Measurements from ENCODE around the gene L3MBTL2.
"Not testable (repeated sequence)": the region's sequence is repeated elsewhere in the genome, so short reads cannot be mapped to it uniquely, and the experiment has no call there.

The L3MBTL2 gene

DNA sequence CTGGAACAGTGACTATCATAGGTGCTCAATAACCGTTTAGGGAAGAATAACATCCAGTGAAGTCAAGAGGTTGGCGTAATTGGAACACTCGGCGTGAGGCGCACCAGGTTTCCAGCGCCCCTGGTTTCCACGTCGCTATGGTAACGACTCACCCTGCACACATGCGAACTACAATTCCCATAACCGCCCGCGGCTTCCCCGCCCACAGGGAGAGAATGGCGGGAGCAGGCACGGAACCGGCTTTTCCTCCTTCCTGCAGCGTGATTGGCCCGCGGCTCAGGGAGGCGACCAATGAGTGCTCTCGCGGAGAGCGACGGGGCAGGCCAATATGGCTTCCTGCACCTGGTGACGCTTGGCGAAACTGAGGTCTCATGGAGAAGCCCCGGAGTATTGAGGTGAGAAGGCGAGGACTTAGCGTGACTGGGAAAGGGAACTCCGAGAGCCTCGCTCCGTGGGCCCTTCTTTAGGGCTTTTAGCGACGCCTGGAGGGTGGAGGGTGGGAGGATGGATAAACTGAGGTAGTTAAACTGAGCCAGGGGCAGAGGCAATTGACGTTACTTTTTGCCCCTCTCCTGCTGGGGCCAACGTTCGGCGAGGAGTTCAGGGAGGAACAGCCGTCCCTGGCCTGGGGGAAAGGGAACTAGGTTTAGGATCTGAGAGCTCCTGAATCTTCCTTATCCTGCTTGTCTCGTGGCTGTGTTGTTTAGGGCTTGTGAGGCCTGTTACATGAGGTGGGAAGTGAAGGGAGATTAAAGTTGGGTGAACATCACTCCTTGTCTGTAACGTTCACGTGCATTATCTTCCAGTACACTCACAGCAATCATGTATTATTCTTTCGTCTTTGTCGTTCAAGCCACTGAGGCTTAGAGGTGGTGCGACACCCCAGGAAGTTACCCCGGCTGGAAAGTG, at the start of gene L3MBTL2:
Gene L3MBTL2 (plus strand): TSS at position 321 of the 909 bp plus-strand sequence. CDS start 51 bp downstream, at position 372.
- peak; percentile 96 for DNase-seq

DNA sequence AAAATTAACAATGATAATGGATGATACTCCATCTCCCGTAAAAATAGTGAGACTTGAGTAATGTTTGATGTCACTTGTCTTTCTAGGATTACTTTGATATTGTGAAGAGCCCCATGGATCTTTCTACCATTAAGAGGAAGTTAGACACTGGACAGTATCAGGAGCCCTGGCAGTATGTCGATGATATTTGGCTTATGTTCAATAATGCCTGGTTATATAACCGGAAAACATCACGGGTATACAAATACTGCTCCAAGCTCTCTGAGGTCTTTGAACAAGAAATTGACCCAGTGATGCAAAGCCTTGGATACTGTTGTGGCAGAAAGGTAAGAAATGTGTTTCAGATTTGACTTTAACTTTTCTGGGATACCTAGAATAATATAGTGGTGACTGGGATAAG, 48.0 kb upstream of the L3MBTL2 start:
- no peak for DNase-seq

DNA sequence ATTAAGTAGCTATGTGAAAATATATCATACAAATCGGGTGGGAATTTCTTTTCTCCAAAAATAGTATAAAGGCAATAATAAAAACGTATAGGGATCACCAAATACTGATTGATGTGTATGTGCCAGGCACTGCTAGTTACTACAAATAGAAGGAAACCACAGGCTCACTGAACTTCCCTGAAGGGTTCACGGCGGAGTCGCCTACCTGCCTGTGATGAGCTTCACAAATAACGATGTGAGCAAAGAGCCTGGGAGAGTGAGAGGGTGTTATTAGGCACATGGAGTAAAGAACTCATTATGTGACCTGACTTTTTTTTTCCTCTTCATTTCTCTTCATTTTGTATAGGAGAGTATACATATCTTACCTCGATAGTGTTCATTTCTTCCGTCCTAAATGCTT, 36.0 kb upstream of the L3MBTL2 start:
- no peak for DNase-seq

DNA sequence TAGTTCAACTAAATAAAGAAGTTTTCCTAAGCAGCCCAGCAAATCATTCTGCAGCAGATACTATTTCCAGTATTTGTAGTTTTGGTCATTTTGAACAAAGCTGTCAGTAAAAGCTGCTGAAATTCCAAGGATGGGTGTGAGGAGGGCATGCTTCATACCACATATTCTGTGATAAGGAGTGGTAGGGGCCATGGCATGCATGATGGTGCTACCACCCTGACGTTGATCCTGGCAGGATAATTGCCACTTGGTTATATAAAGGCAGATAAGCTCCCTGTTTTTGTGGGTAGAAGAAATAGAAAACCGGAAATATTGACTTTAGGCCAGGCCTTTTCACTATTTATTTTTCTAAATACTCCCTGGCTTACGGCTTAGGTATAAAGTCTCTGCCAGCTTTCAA, 33.1 kb upstream of the L3MBTL2 start:
- DNase-seq, result no peak

DNA sequence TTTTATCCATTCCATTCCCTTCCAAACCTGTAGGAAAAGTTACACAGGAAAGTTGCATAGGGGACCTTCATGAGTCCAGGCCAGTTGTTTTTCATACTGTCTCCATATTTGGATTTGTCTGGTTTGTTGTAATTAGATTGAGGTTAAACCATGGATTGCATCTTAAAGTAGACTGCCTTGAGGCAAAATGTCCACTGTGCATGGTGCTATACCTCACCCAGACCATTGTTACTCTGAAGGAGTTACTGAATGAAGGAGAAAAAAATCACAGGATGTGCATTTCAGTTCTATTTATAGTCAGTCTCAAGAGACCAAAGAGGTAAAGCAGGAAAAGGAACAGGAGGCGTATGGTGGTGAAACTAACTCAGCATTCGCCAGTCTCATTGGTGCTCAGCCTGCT, 29.6 kb upstream of the L3MBTL2 start:
- DNase-seq, result no peak

DNA sequence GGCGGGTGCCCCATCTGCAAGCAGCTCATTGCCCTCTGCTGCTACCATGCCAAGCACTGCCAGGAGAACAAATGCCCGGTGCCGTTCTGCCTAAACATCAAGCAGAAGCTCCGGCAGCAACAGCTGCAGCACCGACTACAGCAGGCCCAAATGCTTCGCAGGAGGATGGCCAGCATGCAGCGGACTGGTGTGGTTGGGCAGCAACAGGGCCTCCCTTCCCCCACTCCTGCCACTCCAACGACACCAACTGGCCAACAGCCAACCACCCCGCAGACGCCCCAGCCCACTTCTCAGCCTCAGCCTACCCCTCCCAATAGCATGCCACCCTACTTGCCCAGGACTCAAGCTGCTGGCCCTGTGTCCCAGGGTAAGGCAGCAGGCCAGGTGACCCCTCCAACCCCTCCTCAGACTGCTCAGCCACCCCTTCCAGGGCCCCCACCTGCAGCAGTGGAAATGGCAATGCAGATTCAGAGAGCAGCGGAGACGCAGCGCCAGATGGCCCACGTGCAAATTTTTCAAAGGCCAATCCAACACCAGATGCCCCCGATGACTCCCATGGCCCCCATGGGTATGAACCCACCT, 28.0 kb upstream of the L3MBTL2 start:
- no peak for DNase-seq

DNA sequence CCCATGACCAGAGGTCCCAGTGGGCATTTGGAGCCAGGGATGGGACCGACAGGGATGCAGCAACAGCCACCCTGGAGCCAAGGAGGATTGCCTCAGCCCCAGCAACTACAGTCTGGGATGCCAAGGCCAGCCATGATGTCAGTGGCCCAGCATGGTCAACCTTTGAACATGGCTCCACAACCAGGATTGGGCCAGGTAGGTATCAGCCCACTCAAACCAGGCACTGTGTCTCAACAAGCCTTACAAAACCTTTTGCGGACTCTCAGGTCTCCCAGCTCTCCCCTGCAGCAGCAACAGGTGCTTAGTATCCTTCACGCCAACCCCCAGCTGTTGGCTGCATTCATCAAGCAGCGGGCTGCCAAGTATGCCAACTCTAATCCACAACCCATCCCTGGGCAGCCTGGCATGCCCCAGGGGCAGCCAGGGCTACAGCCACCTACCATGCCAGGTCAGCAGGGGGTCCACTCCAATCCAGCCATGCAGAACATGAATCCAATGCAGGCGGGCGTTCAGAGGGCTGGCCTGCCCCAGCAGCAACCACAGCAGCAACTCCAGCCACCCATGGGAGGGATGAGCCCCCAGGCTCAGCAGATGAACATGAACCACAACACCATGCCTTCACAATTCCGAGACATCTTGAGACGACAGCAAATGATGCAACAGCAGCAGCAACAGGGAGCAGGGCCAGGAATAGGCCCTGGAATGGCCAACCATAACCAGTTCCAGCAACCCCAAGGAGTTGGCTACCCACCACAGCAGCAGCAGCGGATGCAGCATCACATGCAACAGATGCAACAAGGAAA, 27.3 kb upstream of the L3MBTL2 start:
- DNase-seq, result no peak

DNA sequence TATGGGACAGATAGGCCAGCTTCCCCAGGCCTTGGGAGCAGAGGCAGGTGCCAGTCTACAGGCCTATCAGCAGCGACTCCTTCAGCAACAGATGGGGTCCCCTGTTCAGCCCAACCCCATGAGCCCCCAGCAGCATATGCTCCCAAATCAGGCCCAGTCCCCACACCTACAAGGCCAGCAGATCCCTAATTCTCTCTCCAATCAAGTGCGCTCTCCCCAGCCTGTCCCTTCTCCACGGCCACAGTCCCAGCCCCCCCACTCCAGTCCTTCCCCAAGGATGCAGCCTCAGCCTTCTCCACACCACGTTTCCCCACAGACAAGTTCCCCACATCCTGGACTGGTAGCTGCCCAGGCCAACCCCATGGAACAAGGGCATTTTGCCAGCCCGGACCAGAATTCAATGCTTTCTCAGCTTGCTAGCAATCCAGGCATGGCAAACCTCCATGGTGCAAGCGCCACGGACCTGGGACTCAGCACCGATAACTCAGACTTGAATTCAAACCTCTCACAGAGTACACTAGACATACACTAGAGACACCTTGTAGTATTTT, 26.6 kb upstream of the L3MBTL2 start:
- no peak for DNase-seq

DNA sequence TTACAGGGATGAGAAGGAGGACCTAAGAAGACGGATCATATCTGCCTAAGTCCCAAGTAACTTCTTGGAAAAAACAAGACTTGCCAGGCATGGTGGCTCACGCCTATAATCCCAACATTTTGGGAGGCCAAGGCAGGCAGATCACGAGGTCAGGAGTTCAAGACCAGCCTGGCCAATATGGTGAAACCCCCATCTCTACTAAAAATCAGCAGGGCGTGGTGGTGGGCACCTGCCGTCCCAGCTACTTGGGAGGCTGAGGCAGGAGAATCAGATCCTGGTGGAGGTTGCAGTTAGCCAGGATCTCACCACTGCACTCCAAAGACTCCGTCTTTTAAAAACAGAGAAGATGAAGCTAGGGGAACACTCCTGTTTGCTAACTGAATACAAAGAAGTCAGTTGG, 24.8 kb upstream of the L3MBTL2 start:
- DNase-seq, result not testable (repeated sequence)

DNA sequence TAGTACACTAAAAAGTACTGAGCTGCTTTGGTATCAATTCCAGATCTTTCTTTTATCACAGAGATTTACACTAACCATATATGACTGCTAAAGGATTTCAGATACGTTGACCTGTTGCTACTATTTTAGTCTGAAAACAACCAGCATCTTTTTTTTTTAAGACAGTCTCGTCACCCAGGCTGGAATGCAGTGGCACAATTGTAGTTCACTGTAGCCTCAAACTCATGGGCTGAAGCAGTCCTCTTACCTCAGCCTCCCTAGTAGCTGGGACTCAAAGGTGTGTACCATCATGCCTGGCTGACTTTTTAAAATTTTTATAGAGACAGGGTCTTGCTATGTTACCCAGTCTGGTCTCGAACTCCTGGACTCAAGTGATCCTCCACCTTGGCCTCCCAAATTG, 24.2 kb upstream of the L3MBTL2 start:
- no peak for DNase-seq

DNA sequence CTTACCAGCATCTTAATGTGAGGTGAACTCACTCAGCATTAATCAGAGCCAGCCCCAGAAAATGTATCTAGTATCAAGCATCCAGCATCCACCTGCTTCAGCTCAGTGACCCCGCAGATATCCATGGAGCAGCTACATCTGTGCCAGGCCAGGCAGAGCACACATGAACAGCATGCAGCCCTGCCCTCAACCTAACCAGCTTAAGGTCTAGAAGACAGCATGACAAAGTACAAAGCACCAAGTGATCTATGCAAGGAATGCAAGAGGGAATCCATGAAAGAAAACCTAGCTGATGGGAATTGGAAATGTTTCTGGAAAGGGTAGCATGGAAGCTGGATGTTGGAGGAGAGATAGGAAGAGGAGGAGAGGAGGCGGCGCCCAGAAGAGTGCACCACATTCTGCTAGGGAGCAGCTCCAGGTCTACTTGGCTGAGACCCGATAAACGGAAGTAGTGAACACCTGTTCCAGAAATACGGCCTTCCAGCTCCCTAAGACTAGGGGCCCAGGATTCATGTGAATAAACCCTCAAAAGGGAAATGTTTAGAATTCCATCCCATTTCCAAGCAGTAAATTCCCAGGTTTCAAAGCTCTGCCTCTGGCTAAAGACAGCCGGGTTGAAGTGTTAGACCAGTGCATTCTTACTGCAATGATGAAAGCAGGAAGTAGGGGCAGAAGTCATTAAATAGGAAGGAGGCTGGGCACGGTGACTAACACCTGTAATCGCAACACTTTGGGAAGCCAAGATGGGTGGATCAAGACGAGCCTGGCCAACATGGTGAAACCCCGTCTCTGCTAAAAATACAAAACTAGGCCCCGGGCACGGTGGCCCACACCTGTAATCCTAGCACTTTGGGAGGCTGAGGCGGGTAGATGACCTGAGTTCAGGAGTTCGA, 23.5 kb upstream of the L3MBTL2 start:
- DNase-seq, result no peak

DNA sequence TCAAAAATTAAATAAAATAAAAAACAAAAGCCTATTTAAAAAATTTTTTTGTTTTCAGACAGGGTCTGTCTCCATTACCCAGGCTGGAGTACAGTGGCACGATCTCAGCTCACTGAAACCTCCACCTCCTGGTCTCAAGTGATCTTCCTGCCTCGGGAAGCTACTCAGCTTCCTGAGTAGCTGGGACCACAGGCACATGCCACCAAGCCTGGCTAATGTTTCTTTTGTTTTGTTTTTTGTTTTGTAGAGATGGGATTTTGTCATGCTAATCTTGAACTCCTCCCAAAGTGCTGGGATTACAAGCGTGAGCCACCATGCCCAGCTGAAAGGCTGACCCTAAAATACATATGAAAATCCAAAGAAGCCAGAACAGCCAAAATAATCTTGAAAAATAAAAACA, 20.4 kb upstream of the L3MBTL2 start:
- no peak for DNase-seq

DNA sequence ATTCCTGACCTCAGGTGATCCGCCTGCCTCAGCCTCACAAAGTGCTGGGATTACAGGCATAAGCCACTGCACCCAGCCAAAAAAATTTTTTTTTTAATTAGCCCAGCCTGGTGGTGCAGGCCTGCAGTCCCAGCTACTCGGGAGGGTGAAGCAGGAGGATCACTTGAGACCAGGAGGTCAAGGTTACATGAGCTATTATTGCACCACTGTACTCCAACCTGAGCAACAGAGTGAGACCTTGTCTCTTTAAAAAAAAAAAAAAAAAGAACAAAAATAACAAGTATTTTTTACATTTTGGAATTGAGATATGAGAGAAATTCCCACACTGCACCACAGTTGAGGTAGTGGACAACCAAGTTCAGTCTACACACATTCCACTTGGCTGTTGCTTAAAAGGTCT, 13.6 kb upstream of the L3MBTL2 start:
- DNase-seq, result no peak

DNA sequence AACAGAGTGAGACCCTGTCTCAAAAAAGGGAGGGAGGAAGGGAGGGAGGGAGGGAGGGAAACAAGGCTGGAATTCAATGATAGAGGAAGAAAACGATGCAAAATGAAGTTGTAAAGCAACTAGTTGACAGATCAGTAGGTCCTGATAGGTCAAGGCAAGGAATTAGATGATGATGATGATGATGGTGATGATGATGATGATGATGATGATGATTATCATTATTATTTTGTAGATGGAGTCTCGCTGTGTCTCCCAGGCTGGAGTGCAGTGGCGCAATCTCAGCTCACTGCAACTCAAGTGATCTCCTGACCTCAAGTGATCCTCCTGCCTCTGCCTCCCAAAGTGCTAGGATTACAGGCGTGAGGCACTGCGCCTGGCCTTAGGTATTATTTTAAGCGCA, 11.3 kb upstream of the L3MBTL2 start:
- no peak for DNase-seq

DNA sequence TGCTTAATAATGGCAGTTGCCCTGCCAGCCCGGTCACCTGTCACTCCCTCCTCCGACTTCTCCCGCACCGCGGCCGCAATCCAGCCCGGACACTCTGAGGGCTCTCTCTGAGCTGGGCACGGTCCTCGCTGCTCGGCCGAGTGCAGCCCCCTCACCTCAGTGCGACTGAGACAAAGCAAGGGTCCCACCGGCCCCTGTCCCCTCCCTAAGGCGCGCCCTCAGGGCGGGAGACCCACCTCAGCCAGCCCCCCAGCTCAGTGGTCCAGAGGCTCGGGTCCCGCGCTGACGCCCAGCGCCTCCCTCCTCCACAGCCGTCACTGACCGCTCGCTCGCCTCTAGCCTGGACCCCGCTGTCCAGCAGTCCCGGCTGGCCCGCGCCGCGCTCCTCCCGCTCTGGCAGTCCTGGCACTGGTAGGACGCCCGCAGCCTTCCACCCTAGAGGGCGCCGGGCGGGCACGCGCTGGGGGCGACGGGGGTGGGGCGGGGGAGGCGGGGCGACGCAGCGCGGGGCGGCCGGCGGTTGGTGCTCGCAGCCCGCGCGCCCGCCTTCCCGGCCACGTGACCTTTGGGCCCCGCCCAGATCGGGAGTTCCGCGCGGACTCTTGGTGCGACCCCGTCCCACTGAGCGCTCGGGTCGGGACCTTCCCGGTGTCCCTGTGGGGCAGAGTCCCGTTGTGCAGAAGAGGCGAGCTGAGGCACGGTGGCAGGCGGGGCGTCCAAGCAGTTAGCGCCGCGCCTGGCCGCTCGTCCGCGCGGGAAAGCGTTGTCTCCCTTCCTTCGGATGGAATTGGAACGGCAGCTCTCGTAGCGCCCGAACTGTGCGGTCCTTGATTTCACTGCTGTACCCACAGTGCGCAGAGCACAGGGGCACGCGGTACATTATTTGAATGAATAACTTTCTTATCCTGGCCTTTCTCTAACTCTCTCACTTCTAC, 7.8 kb upstream of the L3MBTL2 start:
- DNase-seq, result peak; percentile 77

DNA sequence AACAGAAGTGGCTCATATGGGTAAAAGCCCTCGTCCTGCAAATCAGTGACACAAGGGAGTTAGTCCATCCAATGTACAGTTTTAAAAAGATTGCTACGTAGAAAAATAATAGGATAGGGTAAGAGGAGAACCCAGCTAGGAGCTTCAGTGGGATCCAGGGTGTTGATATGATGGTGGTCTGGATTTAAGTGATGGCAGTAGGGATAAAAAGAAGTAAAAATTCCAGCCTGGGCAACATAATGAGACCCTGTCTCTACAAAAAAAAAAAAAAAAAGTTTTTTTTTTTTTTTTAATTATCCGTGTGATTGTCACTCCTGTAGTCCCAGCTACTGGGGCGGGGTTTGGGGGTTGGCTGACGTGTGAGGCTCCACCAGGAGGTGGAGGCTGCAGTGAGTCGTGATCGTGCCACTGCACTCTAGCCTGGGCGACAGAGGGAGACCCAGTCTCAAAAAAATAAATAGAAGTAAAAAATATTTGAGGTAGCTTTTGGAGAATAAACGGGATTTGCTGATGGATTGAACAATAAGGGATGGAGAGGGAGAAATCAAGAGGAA, 7.0 kb upstream of the L3MBTL2 start:
- peak; percentile 22 for DNase-seq

DNA sequence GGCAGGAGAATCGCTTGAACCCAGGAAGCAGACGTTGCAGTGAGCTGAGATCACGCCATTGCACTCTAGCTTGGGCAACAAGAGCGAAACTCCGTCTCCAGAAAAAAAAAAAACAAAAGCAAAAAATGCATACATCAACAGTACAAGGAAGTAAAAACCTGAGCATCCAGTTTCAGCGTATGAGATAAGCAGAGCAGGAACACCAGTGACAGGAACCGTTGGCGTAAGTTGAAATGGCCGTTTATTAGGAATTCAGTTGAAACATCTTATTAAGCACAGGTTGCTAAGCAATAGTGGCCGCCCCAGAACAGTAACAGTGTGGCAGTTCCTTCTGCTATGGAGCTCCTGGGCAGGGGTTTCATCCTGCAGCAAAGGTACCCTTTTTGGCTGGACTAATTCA, 4.0 kb upstream of the L3MBTL2 start:
- DNase-seq, result no peak

DNA sequence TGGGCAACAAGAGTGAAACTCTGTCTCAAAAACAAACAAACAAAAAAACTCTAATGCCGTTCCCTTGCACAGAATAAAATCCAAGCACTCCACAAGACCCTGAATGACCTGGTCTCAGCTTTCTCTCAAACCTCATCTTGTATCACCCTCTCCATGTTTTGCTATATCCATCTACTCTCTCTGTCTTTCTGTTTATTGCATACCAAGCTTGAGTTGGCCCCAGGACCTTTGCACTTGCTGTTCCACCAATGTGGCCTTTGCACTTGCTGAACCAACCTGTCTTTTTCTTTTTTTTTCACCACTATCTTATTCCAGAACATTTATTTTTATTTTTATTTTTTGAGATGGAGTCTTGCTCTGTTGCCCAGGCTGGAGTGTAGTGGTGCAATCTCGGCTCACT, 2.0 kb upstream of the L3MBTL2 start:
- no peak for DNase-seq

DNA sequence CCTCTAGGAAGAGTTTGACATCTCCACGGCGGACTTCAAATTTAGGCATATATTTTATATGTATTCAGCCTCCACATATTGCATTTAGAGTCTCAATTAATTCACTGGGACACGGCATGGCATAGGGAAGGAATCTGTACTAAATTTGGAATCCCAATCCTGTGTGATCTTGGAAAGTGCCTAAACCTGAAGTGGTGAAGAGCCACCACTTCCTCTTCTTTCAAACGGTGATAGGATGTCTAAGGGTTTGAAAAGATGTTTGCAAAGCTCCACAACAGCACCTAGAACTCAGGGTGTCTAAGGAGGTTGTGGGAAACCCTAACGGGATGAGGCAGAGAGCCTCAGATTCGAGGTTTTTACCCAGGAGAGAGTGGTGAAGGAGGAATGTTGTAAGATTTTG, 1.0 kb upstream of the L3MBTL2 start:
- no peak for DNase-seq

DNA sequence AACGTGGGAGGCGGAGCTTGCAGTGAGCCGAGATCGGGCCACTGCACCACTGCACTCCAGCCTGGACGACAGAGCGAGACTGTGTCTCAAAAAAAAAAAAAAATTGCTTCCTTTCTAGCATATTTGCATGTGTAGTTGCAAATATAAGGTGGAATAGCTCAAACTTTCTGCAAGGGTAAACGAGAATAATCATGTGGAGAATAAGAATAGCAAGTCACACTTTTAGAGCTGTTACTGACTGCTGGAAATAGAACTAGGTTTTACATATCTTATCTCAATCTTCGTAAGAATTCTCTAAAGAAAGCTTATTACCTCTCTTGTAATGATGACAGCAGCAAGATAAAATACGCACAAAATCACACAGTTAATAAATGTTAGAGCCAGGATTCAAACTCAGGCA, 1.6 kb downstream of the L3MBTL2 start:
- DNase-seq, result no peak

DNA sequence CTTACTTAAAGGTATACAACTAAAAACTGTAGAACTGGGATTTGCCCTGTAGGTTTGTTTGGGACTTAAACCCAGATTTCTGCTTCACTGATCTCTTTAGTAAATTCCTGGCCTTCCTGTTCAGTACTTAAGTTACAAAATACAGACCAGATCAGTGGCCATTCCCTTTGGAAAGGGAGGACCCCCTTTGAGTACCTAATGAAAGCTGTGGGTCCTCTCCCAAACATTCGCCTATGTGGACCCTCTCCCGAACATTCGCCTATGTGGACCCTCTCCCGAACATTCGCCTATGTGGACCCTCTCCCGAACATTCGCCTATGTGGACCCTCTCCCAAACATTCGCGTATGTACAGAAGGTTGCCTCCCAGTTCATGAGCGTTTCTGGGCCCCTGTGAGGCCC, 10.3 kb downstream of the L3MBTL2 start:
- no peak for DNase-seq

All from activated effector memory CD4-positive, alpha-beta T cell treated with Interleukin-2 at 50 U/mL for 16 hours (primary cell).